Chondrocyte (in vitro differentiated cells): ENCODE measurements around the gene RAC3. TPM values are rescaled to one million over a fixed set of nuclear protein-coding genes. Genes with fewer than 3 reads are reported as not detected.

Experiments used
- DNase-seq: peaks from one replicate; pipeline ENCODE4 v3.0.0; 2021; ENCODE audit warnings: mixed read lengths, low spot score
- H3K27ac Mint-ChIP-seq: one replicate; pipeline ENCODE4 v1.8.0; 2021; ENCODE audit warnings: mild to moderate bottlenecking, moderate library complexity, mixed read lengths; ENCODE audit not compliant: unreplicated experiment
- H3K27me3 Mint-ChIP-seq: 2 replicates; pipeline ENCODE4 v1.8.0; 2021; ENCODE audit warnings: low read depth, mixed read lengths
- H3K36me3 Mint-ChIP-seq: 2 replicates; pipeline ENCODE4 v1.8.0; 2021; ENCODE audit warnings: low read depth, mixed read lengths
- H3K4me1 Mint-ChIP-seq: 2 replicates; pipeline ENCODE4 v1.8.0; 2021; ENCODE audit warnings: low read depth, mild to moderate bottlenecking, mixed read lengths
- H3K4me3 Mint-ChIP-seq: one replicate; pipeline ENCODE4 v1.8.0; 2021; ENCODE audit warnings: mild to moderate bottlenecking, moderate library complexity, mixed read lengths; ENCODE audit not compliant: unreplicated experiment
- H3K9me3 Mint-ChIP-seq: 2 replicates; pipeline ENCODE4 v1.8.0; 2021; ENCODE audit warnings: low read depth, mixed read lengths
- total RNA-seq: library from RNA; stranded (reverse); gene quantifications from 3 replicates; pipeline ENCODE4 v1.2.1, GENCODE V29; 2021
- TF ChIP-seq, protein P1 (sequence below): fragments of 200-600 bp; sonication (generic); IDR thresholded peaks from 2 replicates; pipeline ENCODE4 v1.5.0; 2021; ENCODE audit warnings: antibody characterized with exemption, mild to moderate bottlenecking, moderate library complexity

Gene RAC3
- total RNA-seq, 1 donor from 2014 or later = 32.7 TPM

DNA sequence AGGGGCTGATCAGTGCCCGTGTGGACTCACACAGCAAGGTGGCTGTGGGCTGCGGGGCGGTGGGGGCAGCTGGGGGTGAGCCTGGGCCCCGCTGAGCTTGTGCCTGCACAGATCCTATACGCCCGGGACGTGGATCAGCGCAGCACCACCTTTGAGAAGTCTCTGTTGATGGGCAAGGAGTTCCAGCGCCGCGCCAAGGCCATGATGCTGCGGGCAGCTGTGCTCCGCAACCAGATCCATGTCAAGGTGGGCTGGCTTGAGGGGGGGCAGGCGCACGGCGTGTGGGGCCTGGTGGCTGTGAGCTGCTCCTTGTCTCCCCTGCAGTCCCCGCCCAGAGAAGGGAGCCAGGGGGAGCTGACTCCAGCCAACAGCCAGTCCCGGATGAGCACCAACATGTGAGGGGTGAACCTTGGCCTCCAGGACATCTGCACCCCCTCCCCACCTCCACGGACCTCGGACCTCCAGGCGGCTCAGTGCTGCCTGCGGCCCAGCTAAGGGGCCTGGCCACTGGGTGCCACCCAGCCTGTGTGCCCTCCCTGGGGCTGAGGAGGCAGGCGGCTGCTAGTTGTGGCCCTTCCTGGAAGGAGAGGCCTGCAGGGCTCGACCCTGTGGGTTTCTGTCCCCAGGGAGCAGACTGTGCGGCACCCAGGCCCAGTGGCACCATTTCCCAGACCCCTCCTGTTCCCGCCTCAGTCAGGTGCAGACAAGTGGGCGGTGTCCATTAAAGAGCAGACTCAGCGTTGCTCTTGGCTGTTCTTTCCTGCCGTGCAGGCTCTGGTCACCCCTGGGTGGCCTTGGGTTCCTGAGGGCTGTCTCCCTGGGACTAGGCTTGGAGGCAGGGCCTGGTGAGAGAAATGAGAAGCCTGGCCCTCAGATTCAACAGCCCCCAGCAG lies 25.5 kb downstream of the RAC3 start:
- H3K27ac Mint-ChIP-seq = no peak overlapping the region
- H3K9me3 Mint-ChIP-seq = no peaks in the 10 kb centered on the region
- H3K36me3 Mint-ChIP-seq = peaks cover 3% of the 10 kb centered on the region
- no peak overlapping the region for H3K4me3 Mint-ChIP-seq
- DNase-seq = peak; percentile 87
- H3K27me3 Mint-ChIP-seq = no peaks in the 10 kb centered on the region
- TF ChIP-seq, protein P1, sequence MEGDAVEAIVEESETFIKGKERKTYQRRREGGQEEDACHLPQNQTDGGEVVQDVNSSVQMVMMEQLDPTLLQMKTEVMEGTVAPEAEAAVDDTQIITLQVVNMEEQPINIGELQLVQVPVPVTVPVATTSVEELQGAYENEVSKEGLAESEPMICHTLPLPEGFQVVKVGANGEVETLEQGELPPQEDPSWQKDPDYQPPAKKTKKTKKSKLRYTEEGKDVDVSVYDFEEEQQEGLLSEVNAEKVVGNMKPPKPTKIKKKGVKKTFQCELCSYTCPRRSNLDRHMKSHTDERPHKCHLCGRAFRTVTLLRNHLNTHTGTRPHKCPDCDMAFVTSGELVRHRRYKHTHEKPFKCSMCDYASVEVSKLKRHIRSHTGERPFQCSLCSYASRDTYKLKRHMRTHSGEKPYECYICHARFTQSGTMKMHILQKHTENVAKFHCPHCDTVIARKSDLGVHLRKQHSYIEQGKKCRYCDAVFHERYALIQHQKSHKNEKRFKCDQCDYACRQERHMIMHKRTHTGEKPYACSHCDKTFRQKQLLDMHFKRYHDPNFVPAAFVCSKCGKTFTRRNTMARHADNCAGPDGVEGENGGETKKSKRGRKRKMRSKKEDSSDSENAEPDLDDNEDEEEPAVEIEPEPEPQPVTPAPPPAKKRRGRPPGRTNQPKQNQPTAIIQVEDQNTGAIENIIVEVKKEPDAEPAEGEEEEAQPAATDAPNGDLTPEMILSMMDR = no peak
- peaks cover 10% of the 10 kb centered on the region for H3K4me1 Mint-ChIP-seq

DNA sequence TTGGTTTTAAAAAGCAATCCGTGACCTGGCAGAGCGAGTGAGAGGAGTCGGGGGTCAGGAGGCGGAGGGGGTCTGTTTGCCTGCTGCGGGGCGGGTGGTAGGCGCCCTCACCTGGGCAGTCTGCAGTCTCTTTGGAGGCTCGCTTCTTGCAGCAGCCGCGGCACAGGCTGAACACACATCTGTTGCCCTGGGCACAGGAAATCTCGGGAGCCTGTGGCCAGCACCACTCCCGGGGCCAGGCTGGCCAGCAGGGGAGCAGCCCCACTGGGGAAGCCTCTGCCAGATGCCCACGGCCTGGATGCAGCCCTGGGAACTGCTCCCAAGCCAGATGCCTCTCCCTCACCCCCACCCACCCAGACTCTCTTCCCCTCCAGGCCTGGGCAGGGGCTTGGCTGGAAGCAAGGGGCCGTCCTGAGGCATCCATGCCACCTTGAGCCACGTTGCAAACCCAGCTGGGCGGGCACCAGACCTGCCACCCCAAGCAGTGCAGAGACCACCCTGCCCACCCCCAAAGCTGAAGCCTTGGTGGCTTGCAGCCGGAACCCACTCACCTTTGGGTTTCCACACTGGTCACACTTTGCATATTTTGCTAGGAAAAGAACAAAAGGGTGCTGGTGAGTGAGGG lies 26.9 kb downstream of the RAC3 start:
- Mint-ChIP-seq H3K27me3 (no peaks in the 10 kb centered on the region), H3K27ac (no peak overlapping the region), H3K4me3 (no peak overlapping the region), H3K9me3 (no peaks in the 10 kb centered on the region), H3K36me3 (peaks cover 3% of the 10 kb centered on the region), H3K4me1 (peaks cover 1% of the 10 kb centered on the region)
- DNase-seq = peak; percentile 89
- TF ChIP-seq, protein P1 = no peak

DNA sequence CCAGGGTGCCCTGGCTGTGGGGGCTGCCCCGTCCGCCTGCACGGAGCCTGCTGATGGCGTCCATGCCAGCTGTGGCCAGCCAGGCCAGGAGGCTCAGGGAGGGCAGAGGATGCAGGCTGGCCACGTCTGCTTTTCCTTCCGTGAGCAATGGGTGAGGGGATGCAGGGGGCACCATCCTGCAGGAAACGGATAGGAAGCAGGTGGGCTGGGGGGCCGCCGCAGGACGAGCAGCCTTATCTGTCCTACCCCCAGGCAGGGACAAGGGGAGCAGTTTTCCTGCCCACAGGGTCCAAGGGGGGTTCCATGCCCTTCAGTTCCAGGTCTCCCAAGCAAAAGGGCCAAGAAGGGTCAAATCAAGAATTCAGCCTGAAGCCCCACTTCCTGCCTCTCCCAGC lies 27.4 kb downstream of the RAC3 start:
- H3K9me3 Mint-ChIP-seq = no peaks in the 10 kb centered on the region
- H3K4me1 Mint-ChIP-seq = peaks cover under 1% of the 10 kb centered on the region
- no peak overlapping the region for H3K27ac Mint-ChIP-seq
- H3K36me3 Mint-ChIP-seq = peaks cover 3% of the 10 kb centered on the region
- no peak for DNase-seq
- no peak overlapping the region for H3K4me3 Mint-ChIP-seq
- H3K27me3 Mint-ChIP-seq = no peaks in the 10 kb centered on the region
- TF ChIP-seq, protein P1 = no peak

DNA sequence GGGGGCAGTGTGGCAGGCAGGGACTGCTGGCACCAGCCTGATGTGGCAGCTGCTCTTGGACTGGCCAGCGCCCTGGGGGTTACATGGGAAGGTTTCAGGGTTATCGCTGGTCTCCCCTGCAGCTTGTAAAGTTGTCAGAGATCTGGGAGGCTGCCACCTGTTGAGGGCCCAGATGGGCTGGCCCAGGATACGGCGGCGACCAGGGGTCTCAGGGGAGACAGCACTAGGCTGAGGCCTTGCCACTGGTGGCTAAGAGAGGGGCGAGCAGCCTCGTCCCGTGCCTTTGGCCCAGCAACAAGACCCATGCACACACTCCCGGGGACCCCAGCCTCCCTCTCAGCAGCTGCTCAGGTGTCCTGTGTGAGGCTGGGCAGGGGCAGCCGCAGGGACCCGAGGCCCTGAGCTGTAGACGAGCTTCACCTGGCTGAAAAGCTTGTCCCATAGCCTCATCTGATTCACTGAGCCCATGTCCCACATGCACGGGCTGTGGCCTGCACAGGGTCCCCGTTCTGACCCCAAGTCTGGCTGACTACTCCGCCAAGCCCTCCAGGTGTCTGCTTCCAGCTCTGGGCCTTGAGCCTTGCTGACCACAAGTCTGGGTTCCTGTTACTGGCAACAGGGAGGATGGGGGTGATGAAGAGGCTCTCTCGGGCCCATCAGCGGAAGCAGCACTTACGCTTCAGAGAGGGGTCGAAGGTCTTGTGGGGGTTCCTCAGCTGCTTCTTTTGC lies 28.0 kb downstream of the RAC3 start:
- Mint-ChIP-seq H3K4me1 (peaks cover 6% of the 10 kb centered on the region), H3K36me3 (peaks cover 3% of the 10 kb centered on the region), H3K9me3 (no peaks in the 10 kb centered on the region), H3K27ac (no peak overlapping the region), H3K4me3 (no peak overlapping the region), H3K27me3 (no peaks in the 10 kb centered on the region)
- peak; percentile 88 for DNase-seq
- TF ChIP-seq, protein P1 = no peak

DNA sequence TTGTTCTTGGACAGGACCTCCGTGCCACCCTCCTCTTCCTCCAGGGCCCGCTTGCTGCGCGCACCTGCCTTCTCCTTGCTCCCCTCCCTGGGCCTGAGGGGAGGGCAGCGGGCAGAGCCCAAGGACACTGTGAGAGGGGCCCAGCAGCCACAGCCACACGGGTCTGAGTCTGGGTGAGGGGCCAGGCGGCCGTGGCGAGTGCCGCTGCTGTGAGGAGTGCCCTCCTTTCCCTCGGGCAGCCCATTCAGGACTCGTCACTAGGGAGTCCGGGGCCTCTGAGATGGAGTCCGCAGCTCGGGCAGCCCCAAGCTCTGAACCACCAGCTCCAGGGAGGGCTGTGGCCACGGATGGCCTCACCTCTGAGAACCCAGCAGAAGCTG lies 28.5 kb downstream of the RAC3 start:
- Mint-ChIP-seq H3K27me3 (no peaks in the 10 kb centered on the region), H3K4me1 (peaks cover 9% of the 10 kb centered on the region), H3K36me3 (peaks cover 3% of the 10 kb centered on the region), H3K27ac (no peak overlapping the region), H3K4me3 (no peak overlapping the region), H3K9me3 (no peaks in the 10 kb centered on the region)
- peak; percentile 82 for DNase-seq
- TF ChIP-seq, protein P1 = no peak
